HepG2 (cell line): Measurements from ENCODE around the gene NPW. TPM values are rescaled to one million over a fixed set of nuclear protein-coding genes. Genes with fewer than 3 reads are reported as not detected.

ENCODE experiments used
- ETV5 ChIP-seq: IDR thresholded peaks from 2 replicates; pipeline ENCODE4 v1.6.1; 2018; ENCODE audit warnings: missing biosample characterization, missing genetic modification reagents, inconsistent platforms, borderline replicate concordance
- HDAC1 ChIP-seq: sonication (generic); formaldehyde crosslinking; IDR thresholded peaks from 2 replicates; pipeline ENCODE4 v1.5.1; 2020; ENCODE audit warnings: mild to moderate bottlenecking, missing genetic modification reagents
- HNRNPLL ChIP-seq: fragments of 200-400 bp; formaldehyde crosslinking; IDR thresholded peaks from 2 replicates; pipeline ENCODE4 v1.6.1; 2017; ENCODE audit warnings: mild to moderate bottlenecking, low read depth, low read length; ENCODE audit not compliant: poor library complexity, severe bottlenecking
- NFKBIZ ChIP-seq: IDR thresholded peaks from 2 replicates; pipeline ENCODE4 v1.6.1; 2018; ENCODE audit warnings: missing genetic modification reagents, missing compliant biosample characterization
- RFX1 ChIP-seq: fragments of 450-650 bp; IDR thresholded peaks from 2 replicates; pipeline ENCODE4 v1.6.1; 2017
- ZNF205 ChIP-seq: IDR thresholded peaks from 2 replicates; pipeline ENCODE4 v1.6.1; 2018; ENCODE audit warnings: missing biosample characterization, missing genetic modification reagents
- ZNF883 ChIP-seq: sonication (generic); formaldehyde crosslinking; IDR thresholded peaks from 2 replicates; pipeline ENCODE4 v1.5.1; 2020; ENCODE audit warnings: mild to moderate bottlenecking, missing genetic modification reagents; ENCODE audit errors: not compliant biosample characterization
- polyA plus RNA-seq, 8 experiments: library from polyadenylated mRNA; depleted of rRNA in 3 of 8; stranded (reverse) in 7 of 8; unstranded in 1 of 8; fragments of >200 nt; fragmentation: Illumina TruSeq in 4 of 8; extraction: Trizol in 4 of 8; gene quantifications; 2 replicates each; pipeline versions ENCODE4 v1.2.1 to v1.2.3, GENCODE V29; 2011 to 2016; ENCODE audit warnings: low read depth in 4 of 8, missing spikeins in 1 of 8, mixed read lengths in 1 of 8; ENCODE audit not compliant: insufficient read depth in 1 of 8
- total RNA-seq, 5 experiments: library from RNA; depleted of rRNA; stranded (reverse); fragments of >200 nt; fragmentation: Illumina TruSeq; extraction: Trizol; gene quantifications; 2 replicates each; pipeline ENCODE4 v1.2.3, GENCODE V29; 2016; ENCODE audit warnings: low read depth in 1 of 5
- TF ChIP-seq, protein P1 (sequence below): sonication (generic); formaldehyde crosslinking; IDR thresholded peaks from 2 replicates; pipeline ENCODE4 v1.4.0; 2020; ENCODE audit warnings: mild to moderate bottlenecking, missing genetic modification reagents
- TF ChIP-seq, protein P2 (sequence below): sonication (generic); formaldehyde crosslinking; IDR thresholded peaks from 2 replicates; pipeline ENCODE4 v1.9.0; 2022; ENCODE audit warnings: low read depth, missing genetic modification reagents
- TF ChIP-seq, protein P3 (sequence below): sonication (generic); formaldehyde crosslinking; IDR thresholded peaks from 2 replicates; pipeline ENCODE4 v1.5.1; 2020; ENCODE audit warnings: mild to moderate bottlenecking, missing genetic modification reagents, borderline replicate concordance
- TF ChIP-seq, protein P4 (sequence below): sonication (generic); formaldehyde crosslinking; IDR thresholded peaks from 2 replicates; pipeline ENCODE4 v1.5.1; 2020; ENCODE audit warnings: mild to moderate bottlenecking, moderate library complexity, missing genetic modification reagents
- TF ChIP-seq, protein P5 (sequence below), 2 experiments: sonication (generic) in 1 of 2; formaldehyde crosslinking in 1 of 2; IDR thresholded peaks; 2 replicates each; pipeline versions ENCODE4 v1.4.0 to v1.6.1; 2018 to 2020; ENCODE audit warnings: missing genetic modification reagents in 2 of 2, borderline replicate concordance in 1 of 2, low read depth in 1 of 2, mild to moderate bottlenecking in 1 of 2, missing biosample characterization in 1 of 2
- TF ChIP-seq, protein P6 (sequence below): IDR thresholded peaks from 2 replicates; pipeline ENCODE4 v1.6.1; 2012; ENCODE audit warnings: inconsistent platforms

NPW gene
- total and polyA plus RNA-seq, 2 of the 13 experiments (the other 11 are each of a cell fraction or from before 2014, with no cell fraction given), result 0.24 to 0.97 TPM

DNA sequence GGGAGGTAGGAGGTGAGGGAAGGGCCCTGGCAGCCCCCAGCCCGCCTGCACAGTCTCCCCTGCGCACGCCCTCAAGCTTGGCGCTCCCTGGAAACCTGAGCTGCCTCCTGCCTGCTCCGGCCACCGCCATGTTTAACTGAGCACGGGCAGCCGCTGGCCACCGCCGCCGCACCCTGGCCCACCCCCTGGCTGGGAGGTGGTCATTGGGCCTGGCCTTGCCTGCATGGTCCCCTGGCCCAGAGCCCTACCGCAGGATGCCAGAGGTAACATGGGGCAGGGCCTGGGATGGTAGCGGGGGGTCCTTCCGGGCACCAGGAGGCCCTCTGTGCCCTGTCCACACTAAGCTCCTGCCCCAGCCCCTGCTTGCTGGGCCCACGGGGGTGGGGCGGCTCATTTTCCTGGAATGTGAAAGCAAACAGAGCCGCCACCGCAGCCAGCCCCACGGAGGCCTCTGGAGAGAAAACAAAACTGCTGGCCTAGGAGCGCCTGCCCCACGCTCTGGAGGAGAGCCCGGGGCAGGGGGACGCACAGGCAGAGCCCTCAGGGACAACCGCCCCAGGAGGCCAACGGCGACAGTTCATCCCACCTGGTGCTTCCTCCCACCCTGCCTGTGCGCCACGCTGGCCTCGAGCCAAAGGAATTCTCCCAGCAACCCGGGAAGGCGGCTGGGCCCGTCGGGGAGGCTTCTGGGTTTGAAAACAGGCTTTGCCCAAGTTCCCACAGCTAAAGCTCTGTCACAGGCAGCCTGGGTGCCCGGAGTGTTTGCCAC is 16.0 kb downstream of the NPW start (continued):
- TF ChIP-seq, protein P1, sequence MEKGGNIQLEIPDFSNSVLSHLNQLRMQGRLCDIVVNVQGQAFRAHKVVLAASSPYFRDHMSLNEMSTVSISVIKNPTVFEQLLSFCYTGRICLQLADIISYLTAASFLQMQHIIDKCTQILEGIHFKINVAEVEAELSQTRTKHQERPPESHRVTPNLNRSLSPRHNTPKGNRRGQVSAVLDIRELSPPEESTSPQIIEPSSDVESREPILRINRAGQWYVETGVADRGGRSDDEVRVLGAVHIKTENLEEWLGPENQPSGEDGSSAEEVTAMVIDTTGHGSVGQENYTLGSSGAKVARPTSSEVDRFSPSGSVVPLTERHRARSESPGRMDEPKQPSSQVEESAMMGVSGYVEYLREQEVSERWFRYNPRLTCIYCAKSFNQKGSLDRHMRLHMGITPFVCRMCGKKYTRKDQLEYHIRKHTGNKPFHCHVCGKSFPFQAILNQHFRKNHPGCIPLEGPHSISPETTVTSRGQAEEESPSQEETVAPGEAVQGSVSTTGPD (CRISPR knock-in tag), result peak; percentile 94
- TF ChIP-seq, protein P2, sequence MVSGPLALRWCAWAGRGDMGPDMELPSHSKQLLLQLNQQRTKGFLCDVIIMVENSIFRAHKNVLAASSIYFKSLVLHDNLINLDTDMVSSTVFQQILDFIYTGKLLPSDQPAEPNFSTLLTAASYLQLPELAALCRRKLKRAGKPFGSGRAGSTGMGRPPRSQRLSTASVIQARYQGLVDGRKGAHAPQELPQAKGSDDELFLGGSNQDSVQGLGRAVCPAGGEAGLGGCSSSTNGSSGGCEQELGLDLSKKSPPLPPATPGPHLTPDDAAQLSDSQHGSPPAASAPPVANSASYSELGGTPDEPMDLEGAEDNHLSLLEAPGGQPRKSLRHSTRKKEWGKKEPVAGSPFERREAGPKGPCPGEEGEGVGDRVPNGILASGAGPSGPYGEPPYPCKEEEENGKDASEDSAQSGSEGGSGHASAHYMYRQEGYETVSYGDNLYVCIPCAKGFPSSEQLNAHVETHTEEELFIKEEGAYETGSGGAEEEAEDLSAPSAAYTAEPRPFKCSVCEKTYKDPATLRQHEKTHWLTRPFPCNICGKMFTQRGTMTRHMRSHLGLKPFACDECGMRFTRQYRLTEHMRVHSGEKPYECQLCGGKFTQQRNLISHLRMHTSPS (CRISPR knock-in tag), result peak; percentile 99
- TF ChIP-seq RFX1 (no peak), ETV5 (CRISPR knock-in tag) (peak; percentile 81), NFKBIZ (CRISPR knock-in tag) (peak; percentile 75; the same call in 1 of the 2 replicates), HDAC1 (CRISPR knock-in tag) (peak; percentile 93), HNRNPLL (peak; percentile 67), ZNF205 (CRISPR knock-in tag) (0 out of 2 replicates have a peak, but pooled peaks have one; percentile 19), ZNF883 (CRISPR knock-in tag) (peak; percentile 53)
- TF ChIP-seq, protein P3, sequence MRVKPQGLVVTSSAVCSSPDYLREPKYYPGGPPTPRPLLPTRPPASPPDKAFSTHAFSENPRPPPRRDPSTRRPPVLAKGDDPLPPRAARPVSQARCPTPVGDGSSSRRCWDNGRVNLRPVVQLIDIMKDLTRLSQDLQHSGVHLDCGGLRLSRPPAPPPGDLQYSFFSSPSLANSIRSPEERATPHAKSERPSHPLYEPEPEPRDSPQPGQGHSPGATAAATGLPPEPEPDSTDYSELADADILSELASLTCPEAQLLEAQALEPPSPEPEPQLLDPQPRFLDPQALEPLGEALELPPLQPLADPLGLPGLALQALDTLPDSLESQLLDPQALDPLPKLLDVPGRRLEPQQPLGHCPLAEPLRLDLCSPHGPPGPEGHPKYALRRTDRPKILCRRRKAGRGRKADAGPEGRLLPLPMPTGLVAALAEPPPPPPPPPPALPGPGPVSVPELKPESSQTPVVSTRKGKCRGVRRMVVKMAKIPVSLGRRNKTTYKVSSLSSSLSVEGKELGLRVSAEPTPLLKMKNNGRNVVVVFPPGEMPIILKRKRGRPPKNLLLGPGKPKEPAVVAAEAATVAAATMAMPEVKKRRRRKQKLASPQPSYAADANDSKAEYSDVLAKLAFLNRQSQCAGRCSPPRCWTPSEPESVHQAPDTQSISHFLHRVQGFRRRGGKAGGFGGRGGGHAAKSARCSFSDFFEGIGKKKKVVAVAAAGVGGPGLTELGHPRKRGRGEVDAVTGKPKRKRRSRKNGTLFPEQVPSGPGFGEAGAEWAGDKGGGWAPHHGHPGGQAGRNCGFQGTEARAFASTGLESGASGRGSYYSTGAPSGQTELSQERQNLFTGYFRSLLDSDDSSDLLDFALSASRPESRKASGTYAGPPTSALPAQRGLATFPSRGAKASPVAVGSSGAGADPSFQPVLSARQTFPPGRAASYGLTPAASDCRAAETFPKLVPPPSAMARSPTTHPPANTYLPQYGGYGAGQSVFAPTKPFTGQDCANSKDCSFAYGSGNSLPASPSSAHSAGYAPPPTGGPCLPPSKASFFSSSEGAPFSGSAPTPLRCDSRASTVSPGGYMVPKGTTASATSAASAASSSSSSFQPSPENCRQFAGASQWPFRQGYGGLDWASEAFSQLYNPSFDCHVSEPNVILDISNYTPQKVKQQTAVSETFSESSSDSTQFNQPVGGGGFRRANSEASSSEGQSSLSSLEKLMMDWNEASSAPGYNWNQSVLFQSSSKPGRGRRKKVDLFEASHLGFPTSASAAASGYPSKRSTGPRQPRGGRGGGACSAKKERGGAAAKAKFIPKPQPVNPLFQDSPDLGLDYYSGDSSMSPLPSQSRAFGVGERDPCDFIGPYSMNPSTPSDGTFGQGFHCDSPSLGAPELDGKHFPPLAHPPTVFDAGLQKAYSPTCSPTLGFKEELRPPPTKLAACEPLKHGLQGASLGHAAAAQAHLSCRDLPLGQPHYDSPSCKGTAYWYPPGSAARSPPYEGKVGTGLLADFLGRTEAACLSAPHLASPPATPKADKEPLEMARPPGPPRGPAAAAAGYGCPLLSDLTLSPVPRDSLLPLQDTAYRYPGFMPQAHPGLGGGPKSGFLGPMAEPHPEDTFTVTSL (CRISPR knock-in tag), result peak; percentile 54; the same call in 1 of the 2 replicates
- TF ChIP-seq, protein P4, sequence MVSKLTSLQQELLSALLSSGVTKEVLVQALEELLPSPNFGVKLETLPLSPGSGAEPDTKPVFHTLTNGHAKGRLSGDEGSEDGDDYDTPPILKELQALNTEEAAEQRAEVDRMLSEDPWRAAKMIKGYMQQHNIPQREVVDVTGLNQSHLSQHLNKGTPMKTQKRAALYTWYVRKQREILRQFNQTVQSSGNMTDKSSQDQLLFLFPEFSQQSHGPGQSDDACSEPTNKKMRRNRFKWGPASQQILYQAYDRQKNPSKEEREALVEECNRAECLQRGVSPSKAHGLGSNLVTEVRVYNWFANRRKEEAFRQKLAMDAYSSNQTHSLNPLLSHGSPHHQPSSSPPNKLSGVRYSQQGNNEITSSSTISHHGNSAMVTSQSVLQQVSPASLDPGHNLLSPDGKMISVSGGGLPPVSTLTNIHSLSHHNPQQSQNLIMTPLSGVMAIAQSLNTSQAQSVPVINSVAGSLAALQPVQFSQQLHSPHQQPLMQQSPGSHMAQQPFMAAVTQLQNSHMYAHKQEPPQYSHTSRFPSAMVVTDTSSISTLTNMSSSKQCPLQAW (CRISPR knock-in tag), result peak; percentile 71
- TF ChIP-seq, protein P5, sequence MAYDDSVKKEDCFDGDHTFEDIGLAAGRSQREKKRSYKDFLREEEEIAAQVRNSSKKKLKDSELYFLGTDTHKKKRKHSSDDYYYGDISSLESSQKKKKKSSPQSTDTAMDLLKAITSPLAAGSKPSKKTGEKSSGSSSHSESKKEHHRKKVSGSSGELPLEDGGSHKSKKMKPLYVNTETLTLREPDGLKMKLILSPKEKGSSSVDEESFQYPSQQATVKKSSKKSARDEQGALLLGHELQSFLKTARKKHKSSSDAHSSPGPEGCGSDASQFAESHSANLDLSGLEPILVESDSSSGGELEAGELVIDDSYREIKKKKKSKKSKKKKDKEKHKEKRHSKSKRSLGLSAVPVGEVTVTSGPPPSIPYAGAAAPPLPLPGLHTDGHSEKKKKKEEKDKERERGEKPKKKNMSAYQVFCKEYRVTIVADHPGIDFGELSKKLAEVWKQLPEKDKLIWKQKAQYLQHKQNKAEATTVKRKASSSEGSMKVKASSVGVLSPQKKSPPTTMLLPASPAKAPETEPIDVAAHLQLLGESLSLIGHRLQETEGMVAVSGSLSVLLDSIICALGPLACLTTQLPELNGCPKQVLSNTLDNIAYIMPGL (CRISPR knock-in tag; IDR thresholded peaks at IDR 0.05; ENCODE audit: borderline replicate concordance in 1 of 2, low read depth in 1 of 2), result peak; percentile 68 to 80
- TF ChIP-seq, protein P6, sequence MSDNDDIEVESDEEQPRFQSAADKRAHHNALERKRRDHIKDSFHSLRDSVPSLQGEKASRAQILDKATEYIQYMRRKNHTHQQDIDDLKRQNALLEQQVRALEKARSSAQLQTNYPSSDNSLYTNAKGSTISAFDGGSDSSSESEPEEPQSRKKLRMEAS, result peak; percentile 69
